Islet of Langerhans (tissue), 1 donor: ENCODE data around the gene TMEM121.
"Not testable (repeated sequence)": the region's sequence is repeated elsewhere in the genome, so short reads cannot be mapped to it uniquely, and the experiment has no call there.

Experiments used
- FAIRE-seq: peaks from one replicate; lab custom pipeline; 2011; peaks lifted over from hg19 to GRCh38; lab: Jason Lieb, UNC

Gene TMEM121

DNA sequence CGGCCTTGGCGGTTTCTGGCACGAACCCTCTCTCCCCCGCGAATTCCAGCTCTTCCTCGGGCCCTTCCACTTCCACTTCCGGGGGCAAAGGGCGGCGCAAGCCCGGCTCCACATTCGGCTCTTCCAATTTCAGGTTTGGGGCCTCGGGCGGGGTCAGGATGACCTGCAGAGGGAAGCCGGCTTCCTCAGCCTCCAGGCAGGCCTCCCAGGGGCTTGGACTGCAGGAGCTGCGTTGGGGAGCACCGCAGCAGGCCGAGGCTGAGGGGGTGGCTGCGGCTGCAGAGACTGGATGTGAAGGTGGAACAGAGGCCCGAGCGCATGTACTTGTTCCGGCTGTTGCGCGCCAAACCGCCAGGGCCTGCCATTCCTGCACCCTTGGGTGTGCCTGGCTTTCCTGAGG is 20.7 kb downstream of the TMEM121 start:
- not testable (repeated sequence) for FAIRE-seq

DNA sequence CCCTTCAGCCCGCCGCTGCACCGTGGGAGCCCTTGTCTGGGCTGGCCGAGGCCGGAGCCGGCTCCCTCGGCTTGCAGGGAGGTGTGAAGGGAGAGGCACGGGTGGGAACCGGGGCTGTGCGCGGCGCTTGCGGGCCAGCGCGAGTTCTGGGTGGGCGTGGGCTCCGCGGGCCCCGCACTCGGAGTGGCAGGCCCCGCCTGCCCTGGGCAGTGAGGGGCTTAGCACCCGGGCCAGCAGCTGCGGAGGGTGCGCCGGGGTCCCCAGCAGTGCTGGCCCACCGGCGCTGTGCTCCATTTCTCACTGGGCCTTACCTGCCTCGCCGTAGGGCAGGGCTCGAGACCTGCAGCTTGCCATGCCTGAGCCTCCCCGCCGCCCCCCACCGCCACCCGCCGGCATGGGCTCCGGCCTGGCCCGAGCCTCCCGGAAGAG is 21.4 kb downstream of the TMEM121 start:
- FAIRE-seq: no peak

DNA sequence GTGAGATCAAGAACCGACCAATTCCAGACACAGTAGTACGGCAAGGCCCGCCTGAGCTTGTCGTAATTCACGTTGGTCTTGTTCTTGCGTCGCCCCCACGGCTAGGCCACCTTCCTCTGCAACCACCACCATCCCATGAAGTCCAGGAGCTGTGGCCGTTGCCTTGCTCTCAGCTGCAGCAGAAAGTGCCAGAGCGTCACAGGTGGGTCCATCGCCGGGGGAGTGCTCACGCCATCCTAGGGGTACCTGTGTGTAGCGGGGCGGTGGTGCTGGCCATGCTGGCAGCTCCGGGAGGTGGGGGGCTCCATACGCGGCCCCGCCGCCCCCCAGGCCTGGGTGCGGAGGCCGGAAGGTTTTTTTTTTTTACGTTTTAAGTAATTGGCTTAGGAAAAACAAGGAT is 23.1 kb downstream of the TMEM121 start:
- no peak for FAIRE-seq

DNA sequence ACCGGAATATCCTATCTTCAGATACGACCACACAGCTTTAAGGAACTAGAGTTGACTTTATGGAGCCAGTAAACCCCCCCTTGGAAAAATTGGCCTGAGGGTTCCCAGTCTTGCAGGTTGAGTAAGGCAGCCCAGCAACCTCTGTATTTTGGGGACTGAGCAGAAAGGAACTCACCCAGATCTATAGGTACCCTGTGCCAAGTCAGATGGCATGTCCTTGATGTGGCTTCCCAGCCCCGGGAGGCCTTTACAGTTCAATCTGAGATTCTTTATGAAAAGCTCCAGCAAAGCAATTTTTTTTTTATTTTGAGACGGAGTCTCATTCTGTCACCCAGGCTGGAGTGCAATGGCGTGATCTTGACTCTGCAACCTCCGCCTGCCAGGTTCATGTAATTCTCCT is 27.6 kb downstream of the TMEM121 start:
- no peak for FAIRE-seq

DNA sequence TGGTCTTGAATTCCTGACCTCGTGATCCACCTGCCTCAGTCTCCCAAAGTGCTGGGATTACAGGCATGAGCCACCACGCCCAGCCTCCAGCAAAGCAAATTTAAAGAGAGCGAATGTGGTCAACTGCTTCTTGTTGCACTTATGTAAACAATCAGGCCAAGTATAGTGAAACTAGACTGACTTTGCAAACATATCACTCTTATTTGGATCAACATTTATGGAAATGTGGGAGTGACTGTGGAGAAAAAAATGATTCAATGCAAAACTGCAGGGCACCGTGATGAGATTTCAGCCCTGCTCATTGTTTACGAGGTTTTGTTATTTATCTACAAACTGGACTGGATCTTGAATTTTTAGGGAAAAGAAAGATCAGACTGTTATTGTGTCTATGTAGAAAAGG is 28.1 kb downstream of the TMEM121 start:
- no peak for FAIRE-seq

DNA sequence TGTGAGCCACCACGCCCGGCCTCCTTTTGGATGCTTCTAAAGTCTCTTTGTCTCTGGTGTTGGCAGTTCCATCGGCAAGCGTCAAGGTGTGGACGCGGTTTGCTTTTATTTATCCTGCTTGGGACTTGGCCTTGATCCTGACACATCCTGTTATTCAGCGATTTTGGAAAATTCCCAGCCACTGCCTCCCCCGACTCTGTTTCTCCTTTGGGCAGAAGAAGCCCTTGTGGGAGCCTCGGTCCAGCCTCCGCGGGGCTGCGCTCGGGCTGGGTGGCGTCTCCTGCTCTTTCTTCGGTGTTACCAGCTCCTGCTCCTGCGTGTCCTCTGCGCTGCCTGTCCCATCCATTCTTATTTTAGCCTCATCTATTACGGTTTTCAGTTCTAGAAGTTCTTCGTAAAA is 31.3 kb downstream of the TMEM121 start:
- not testable (repeated sequence) for FAIRE-seq

DNA sequence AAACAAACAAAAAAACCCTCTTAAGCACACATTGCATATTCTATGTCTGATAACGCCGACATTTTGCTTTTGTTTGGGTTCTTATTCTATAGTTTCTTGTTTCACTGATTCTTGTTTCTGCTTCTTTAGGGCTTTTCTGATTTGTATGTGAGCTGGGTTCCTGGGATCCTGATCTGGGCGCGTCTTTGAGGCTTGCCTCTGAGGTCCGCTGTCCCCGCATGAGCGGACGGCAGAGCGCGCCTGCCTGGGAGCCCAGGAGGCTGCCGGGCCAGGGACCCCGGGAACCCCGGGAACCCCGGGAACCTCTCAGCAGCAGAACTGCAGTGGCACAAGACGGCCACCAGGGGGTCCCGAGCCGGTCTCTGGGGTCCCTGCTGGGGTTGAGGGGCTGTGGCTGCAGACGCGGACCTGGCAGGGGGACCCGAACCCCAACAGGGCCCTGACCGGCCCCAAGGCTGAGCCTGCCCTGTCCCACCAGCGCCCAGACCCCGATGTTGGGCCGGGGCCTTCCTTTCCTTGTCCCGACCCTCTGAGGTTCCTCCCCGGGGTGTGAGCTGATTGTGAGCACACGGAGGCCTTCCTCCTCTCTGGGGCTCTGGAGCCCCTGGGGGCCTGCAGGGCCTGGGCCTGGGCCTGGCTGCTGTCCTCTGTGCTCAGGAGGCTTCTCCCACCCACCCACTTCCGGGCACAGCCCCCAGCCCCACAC is 32.2 kb downstream of the TMEM121 start:
- FAIRE-seq: not testable (repeated sequence)

DNA sequence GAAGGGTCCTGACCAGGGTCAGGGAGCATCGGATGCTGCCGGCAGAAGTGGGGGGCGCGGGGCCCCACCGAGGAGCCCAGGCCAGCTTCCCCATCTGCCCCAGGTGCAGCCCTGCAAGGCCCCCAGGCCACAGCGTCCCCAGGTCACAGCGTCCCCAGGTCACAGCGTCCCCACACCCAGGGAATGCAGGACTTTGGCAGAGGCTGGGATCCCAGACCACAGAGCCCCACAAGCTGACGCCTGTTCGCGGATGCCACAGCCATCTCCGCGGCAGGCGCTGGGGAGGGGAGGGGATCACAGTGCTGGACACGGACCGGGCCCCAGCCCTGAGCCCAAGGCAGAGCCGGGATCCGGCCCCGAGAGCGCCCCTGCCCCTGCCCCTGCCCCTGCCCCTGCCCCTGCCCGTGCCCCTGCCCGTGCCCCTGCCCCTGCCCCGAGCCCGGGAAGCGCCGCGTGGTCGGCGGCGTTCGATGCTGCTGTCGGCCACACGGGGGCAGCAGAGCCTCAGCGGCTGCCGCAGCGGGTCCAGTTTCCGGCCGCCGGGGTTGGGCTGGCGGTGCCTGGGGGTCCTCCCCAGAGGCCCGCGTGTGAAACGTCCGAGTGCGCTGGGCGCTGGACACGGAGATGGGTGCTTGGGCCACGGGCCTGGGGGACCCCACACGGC is 33.1 kb downstream of the TMEM121 start:
- not testable (repeated sequence) for FAIRE-seq

DNA sequence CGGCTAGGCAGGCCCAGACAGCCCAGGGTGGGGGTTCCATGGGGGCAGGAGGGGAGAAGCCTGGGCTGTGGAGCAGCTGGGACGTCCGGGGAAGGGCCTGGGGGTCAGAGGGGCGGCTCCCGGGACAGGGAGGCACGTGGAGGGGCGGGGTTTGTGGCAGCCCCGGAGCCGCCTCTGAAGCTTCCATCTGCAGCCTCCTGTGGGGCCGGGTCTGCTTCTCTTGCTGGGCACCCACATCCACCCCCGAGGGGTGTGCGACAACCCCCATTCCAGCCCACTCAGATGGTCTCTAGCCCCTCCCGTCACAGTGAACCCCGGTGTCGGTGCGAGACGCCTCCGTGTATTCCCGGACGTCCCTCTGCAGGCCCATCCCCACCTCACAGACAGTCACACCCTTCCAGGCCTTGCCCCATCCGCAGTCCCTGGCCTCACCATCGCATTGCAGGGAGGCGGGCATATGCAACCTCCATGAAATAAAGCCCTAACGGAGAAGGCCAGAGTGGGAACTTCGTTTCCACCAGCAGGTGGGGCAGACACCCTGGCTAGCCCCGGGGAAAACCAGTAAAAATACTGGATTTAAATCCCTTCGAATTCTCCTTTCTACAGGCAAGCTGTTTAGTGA is 33.8 kb downstream of the TMEM121 start:
- not testable (repeated sequence) for FAIRE-seq

DNA sequence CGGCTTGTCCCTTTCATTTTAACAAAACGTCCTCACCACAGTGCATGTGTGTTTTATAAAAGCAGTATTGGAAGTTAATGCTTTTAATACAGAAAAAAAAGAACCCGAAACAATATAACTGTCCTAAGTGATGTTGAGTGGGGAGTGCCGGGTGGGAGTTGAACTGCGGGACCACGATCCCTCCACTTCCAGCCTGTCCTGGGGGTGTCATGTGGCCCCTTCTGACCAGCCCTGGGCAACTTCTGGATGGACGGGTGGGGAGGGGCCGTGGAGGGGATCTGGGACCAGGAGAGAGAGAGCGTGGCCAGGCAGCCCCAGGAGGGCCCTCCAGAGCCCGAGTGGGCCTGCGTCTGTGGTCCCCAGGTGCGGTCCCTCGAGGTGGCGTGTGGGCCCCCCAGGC is 35.0 kb downstream of the TMEM121 start:
- not testable (repeated sequence) for FAIRE-seq

DNA sequence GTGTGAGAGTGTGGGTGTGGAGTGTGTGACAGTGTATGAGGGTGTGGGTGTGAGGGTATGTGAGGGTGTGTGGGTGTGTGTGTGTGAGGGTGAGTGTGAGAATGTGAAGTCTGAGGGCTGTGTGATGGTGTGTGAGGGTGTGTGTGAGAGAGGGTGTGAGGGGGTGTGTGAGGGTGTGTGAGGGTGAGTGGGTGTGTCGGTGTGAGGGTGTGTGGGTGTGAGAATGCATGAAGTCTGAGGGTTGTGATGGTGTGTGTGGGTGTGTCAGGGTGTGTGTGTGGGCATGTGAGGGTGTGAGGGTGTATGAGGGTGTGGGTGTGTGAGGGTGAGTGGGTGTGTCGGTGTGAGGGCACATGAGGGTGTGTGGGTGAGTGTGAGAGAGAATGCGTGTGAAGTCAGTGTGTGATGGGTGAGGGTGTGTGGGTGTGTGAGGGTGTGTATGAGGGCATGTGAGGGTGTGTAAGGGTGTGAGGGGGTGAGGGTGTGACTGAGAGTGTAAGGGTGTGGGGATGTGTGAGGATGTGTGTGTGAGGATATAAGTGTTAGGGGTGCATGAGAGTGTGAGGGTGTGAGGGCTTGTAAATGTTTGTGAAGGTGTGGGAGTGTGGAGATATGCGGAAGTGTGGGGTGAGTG is 36.4 kb downstream of the TMEM121 start:
- no peak for FAIRE-seq

DNA sequence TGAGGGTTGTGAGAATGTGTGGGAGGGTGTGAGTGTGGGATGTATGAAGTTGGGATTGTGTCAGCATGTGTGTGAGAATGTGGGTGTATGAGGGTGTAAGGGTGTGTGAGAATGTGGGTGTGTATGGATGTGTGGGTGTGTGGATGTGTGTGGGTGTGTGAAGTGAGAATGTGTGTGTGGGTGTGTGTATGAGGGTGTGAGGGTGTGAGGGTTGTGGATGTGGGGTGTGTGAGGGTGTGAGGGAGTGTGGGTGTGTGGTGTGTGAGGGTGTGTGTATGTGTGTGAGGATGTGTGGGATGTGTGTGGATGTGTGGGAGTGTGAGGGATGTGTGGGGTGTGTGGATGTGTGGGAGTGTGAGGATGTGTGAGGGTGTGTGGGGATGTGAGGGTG is 37.0 kb downstream of the TMEM121 start:
- FAIRE-seq: no peak

DNA sequence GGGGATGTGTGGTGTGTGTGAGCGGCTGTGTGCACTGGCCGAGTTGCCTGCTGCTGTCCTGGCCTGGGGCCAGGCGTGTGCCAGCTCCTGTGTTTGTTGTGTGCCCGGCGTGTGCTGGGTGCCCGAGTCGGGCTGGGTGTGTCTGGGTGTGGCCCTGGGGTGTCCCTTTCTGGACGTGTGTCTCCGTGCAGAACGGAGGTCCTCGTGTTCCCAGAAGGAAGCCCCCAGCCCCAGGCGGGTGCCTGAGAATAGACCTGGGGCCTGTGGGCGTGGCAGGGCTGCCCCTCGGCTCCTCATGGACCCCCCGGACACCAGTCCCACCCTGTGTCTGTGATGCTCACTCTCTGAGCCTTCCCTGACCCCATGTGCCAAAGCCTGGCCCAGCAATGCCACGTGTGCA is 38.2 kb downstream of the TMEM121 start:
- not testable (repeated sequence) for FAIRE-seq

DNA sequence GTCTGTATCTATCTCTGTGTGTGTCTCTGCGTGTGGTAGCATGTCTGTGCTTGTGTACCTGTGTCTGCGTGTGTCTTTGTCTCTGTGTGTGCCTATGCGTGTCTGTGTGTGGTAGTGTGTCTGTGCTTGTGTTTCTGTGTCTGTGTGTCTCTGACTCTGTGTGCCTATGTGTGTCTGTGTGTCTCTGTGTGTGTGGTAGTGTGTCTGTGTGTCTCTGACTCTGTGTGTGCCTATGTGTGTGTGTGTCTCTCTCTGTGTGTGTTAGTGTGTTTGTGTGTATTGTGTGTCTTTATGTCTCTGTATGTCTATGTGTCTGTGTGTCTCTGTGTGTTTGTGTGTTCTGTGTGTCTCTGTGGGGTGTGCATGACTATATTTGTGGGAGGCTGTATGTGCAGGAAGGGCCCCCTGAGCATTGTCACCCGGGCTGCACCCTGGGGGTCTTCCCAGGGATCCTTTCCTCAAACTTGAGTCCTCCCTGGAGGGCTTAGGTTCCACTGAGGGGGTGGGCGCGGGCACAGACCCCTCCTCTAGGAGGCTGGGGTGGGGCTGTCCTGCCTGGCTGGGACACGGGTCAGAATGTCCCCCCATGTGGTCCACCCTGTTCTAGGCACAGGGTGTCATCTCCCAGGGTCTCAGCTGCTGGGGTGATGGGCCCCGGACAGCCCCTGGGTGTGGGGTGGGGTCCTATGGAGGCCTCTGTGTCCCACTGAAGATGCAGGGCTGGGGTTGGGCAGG is 39.0 kb downstream of the TMEM121 start:
- FAIRE-seq: not testable (repeated sequence)

DNA sequence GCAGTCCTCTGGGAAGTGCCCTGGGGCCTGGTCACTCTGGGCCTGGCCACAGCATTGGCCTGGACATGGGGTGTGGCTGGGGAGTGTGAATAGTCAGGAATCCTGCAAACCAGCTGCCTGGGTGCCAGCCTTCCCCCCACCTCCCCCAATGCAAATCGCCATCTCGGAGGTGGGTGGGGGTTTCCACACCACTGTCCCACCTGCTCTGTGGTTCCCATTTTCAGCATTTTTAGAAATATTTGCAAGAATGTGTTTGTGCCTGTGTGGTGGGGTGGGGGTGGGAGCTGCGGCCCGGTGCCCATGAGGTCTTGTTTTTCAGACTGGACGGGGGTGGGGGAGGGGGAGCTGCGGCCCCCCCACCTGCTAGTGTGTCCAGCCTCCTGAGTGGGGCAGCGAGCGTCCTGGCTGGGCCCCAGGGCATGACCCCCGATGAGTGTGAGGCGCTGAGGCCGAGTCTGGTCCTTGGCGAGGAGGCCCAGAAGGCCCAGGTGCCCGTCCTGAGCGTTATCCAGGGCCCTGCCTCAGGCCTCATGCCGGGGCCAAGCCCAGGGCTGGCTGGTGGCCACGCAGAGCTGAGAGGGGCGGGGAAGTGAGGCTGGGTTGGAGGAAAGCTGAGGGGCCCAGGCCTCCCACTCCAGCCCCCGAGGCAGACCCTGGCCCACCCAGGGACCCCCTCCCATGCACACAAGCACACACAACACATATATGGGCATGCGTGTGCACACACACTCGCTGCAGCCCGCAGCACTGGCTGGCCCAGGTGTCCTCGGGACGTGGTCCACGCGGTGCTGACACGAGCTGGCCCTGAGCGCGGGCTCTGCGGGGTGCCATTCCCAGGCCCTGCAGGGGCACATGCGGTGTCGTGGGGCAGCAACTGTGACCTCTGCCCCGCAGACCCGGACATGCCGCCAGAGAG is 40.1 kb downstream of the TMEM121 start:
- not testable (repeated sequence) for FAIRE-seq

DNA sequence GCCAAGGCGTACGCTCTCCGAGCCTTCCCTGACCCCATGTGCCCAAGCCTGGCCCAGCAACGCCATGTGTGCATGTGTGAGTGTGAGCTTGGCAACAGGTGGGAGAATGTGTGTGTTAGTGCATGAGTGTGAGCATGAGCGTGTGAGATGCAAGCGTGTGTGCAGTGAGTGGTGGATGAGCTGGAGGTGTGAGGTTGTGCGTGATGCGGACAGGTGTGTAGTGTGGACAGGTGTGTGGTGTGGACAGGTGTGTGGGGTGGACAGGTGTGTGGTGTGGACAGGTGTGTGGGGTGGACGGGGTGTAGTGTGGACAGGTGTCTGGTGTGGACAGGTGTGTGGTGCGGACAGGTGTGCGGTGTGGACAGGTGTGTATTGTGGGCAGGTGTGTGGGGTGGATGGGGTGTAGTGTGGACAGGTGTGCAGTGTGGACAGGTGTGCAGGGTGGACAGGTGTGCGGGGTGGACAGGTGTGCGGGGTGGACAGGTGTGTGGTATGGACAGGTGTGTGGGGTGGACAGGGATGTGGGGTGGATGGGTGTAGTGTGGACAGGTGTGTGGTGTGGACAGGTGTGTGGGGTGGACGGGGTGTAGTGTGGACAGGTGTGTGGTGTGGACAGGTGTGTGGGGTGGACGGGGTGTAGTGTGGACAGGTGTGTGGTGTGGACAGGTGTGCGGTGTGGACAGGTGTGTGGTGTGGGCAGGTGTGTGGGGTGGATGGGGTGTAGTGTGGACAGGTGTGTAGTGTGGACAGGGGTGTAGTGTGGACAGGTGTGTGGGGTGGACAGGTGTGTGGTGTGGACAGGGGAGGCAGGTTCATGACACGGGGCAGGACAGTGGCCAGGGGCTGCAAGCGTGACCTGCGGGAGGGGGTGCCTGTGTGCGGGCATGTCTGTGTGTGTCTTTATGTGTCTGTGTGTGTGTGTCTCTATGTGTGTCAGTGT is 41.1 kb downstream of the TMEM121 start:
- not testable (repeated sequence) for FAIRE-seq

DNA sequence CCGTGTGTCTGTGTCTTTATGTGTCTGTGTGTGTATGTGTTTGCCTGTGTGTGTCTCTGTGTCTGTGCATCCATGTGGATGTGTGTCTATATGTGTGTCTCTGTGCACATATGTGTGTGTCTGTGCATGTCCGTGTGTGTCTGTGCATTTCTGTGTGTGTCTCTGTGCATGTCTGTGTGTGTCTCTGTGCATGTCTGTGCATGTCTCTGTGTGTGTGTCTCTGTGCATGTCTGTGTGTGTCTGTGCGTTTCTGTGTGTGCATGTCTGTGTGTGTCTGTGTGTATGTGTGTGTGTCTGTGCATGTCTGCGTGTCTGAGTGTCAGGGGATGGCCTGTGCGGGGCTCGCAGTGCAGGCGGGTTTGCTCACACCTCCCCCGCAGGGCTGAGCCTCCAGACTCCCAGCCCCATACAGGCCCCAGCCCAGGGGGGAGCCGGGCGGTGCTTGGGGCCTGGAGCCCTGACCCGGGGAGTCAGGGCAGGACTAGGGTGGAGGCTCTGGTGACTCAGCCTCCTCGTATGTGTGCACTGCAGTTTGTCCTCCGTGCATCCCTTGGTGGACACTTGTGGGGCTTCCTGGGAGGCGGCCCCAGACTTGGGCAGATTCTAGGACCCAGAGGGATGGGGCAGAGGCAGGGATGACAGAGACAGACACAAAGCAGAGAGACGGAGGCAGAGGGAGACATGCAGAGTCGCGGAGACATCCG is 41.9 kb downstream of the TMEM121 start:
- not testable (repeated sequence) for FAIRE-seq

DNA sequence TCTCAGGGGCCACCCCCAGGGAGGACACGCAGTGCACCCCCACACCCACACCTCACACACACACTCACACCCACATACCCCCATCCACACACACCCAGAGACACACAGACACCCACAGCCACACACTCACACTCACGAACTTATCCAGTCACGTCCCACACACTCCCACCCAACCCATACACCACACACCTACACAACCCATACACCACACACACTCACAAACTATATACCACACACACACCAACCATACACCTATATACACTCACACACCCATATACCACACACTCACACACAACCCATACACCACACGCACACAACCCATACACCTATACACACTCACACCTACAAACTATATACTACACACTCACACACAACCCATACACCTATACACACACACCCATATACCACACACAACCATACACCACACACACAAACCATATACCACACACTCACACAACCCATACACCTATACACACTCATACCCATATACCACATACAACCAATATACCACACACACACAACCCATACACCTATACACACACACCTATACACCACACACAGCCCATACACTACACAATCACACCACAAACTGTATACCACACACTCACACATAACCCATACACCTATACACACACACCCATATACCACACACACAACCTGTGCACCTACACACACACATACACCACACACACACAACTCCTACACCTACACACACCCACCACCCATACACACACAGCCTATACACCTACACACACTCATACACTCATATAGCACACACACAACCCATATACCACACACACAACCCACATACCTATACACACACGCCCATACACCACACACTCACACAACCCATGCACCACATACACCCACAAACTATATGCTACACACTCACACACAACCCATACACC is 42.7 kb downstream of the TMEM121 start:
- FAIRE-seq: no peak
